Measurements from ENCODE around the gene CRTAP.
"Not testable (repeated sequence)": the region's sequence is repeated elsewhere in the genome, so short reads cannot be mapped to it uniquely, and the experiment has no call there.

CRTAP gene

GRCh38 chr3:33174095-33174494 lies 60.3 kb downstream of the CRTAP start:
- TF ChIP-seq ZFX (IDR thresholded peaks at IDR 0.05; ENCODE audit: borderline replicate concordance) (no peak), CTCF (IDR thresholded peaks at IDR 0.05) (no peak)
- H3K27ac ChIP-seq, result no peak overlapping the region

GRCh38 chr3:33174711-33175414 lies 61.0 kb downstream of the CRTAP start:
- TF ChIP-seq CTCF (IDR thresholded peaks at IDR 0.05) (no peak), ZFX (IDR thresholded peaks at IDR 0.05; ENCODE audit: borderline replicate concordance) (no peak)
- no peak overlapping the region for H3K27ac ChIP-seq

- TF ChIP-seq ZFX (IDR thresholded peaks at IDR 0.05; ENCODE audit: borderline replicate concordance), result no peak
- no peak for TF ChIP-seq CTCF (IDR thresholded peaks at IDR 0.05)
- no peak overlapping the region for H3K27ac ChIP-seq
These were observed 65.3 kb downstream of the CRTAP start for GRCh38 chr3:33179132-33179531.

- H3K27ac ChIP-seq, result no peak overlapping the region
These were observed 67.4 kb downstream of the CRTAP start for GRCh38 chr3:33181229-33181628.

GRCh38 chr3:33181641-33182040 lies 67.8 kb downstream of the CRTAP start:
- H3K27ac ChIP-seq, result not testable (repeated sequence)

More at GRCh38 chr3:33181229-33181628, 67.4 kb downstream of the CRTAP start:
- no peak for TF ChIP-seq ZFX (IDR thresholded peaks at IDR 0.05; ENCODE audit: borderline replicate concordance)
- TF ChIP-seq CTCF (IDR thresholded peaks at IDR 0.05), result no peak

GRCh38 chr3:33184863-33185262 lies 71.0 kb downstream of the CRTAP start:
- H3K27ac ChIP-seq, result no peak overlapping the region
- TF ChIP-seq ZFX (IDR thresholded peaks at IDR 0.05; ENCODE audit: borderline replicate concordance) (no peak), CTCF (IDR thresholded peaks at IDR 0.05) (no peak)

- TF ChIP-seq CTCF (IDR thresholded peaks at IDR 0.05), result no peak
- no peak for TF ChIP-seq ZFX (IDR thresholded peaks at IDR 0.05; ENCODE audit: borderline replicate concordance)
These were observed 72.9 kb downstream of the CRTAP start for GRCh38 chr3:33186524-33187367.

More at GRCh38 chr3:33186524-33187367, 72.9 kb downstream of the CRTAP start:
- H3K27ac ChIP-seq, result no peak overlapping the region

Data from 22Rv1 (cell line).